GM23338 (cell line): ENCODE results near the gene GGN. TPM values are rescaled to one million over a fixed set of nuclear protein-coding genes. Genes with fewer than 3 reads are reported as not detected.

Experiments
- ATAC-seq: fragments of 200-7000 bp; cut with Tn5 transposase; 3 replicates; pipeline ENCODE4 v1.9.1; 2020
- DNase-seq: peaks from one replicate; pipeline ENCODE4 v3.0.0-alpha.2; 2015; ENCODE audit warnings: low spot score
- H2AFZ ChIP-seq: fragments of 200-600 bp; sonication (generic); 2 replicates; pipeline ENCODE4 v1.8.0; 2016; ENCODE audit warnings: antibody characterized with exemption, mild to moderate bottlenecking, moderate library complexity
- H3F3A ChIP-seq: fragments of 200-600 bp; sonication (generic); replicated peaks from 2 replicates; pipeline ENCODE4 v1.8.0; 2017; ENCODE audit warnings: antibody characterized with exemption, mixed run types, low read depth
- H3K27ac ChIP-seq: fragments of 200-600 bp; sonication (generic); 2 replicates; pipeline ENCODE4 v1.6.1; 2016; ENCODE audit warnings: low read depth
- H3K27me3 ChIP-seq: fragments of 200-600 bp; sonication (generic); 2 replicates; pipeline ENCODE4 v1.8.0; 2016; ENCODE audit warnings: mild to moderate bottlenecking, mixed run types, moderate library complexity; ENCODE audit not compliant: insufficient read depth
- H3K36me3 ChIP-seq: fragments of 200-600 bp; sonication (generic); 2 replicates; pipeline ENCODE4 v1.8.0; 2016; ENCODE audit warnings: mild to moderate bottlenecking; ENCODE audit not compliant: insufficient read depth
- H3K4me1 ChIP-seq: fragments of 200-600 bp; sonication (generic); 2 replicates; pipeline ENCODE4 v1.8.0; 2016; ENCODE audit warnings: mild to moderate bottlenecking, moderate library complexity; ENCODE audit not compliant: insufficient read depth
- H3K4me2 ChIP-seq: fragments of 200-600 bp; sonication (generic); 2 replicates; pipeline ENCODE4 v1.7.1; 2017; ENCODE audit warnings: mixed run types
- H3K4me3 ChIP-seq: fragments of 200-600 bp; sonication (generic); 2 replicates; pipeline ENCODE4 v1.6.1; 2016; ENCODE audit warnings: mixed run types
- H3K79me2 ChIP-seq: fragments of 200-600 bp; sonication (generic); replicated peaks from 2 replicates; pipeline ENCODE4 v1.8.0; 2017; ENCODE audit warnings: mild to moderate bottlenecking; ENCODE audit not compliant: insufficient read depth
- H3K9me2 ChIP-seq: fragments of 200-600 bp; sonication (generic); 2 replicates; pipeline ENCODE4 v1.8.0; 2017; ENCODE audit not compliant: insufficient read depth
- H4K20me1 ChIP-seq: fragments of 200-600 bp; sonication (generic); replicated peaks from 2 replicates; pipeline ENCODE4 v1.8.0; 2017; ENCODE audit warnings: mild to moderate bottlenecking; ENCODE audit not compliant: insufficient read depth
- H3K27ac Mint-ChIP-seq: 2 replicates; pipeline ENCODE4 v1.8.0; 2020; ENCODE audit warnings: inconsistent platforms, mild to moderate bottlenecking, moderate library complexity, mixed read lengths
- H3K27me3 Mint-ChIP-seq: 3 replicates; pipeline ENCODE4 v1.8.0; 2022; ENCODE audit warnings: low read depth, mild to moderate bottlenecking, moderate library complexity, mixed read lengths, inconsistent platforms; ENCODE audit not compliant: insufficient read depth, poor library complexity
- H3K36me3 Mint-ChIP-seq: 3 replicates; pipeline ENCODE4 v1.8.0; 2021; ENCODE audit warnings: low read depth, mild to moderate bottlenecking, inconsistent platforms, moderate library complexity, mixed read lengths
- H3K4me1 Mint-ChIP-seq: 3 replicates; pipeline ENCODE4 v1.8.0; 2020; ENCODE audit warnings: mild to moderate bottlenecking, inconsistent platforms, mixed read lengths
- H3K4me3 Mint-ChIP-seq: 3 replicates; pipeline ENCODE4 v1.8.0; 2021; ENCODE audit warnings: moderate library complexity, mild to moderate bottlenecking, inconsistent platforms, mixed read lengths
- H3K9me3 Mint-ChIP-seq: 3 replicates; pipeline ENCODE4 v1.8.0; 2020; ENCODE audit warnings: moderate library complexity, mild to moderate bottlenecking, inconsistent platforms, mixed read lengths
- ETS1 ChIP-seq: IDR thresholded peaks from 2 replicates; pipeline ENCODE4 v1.6.1; 2016; ENCODE audit warnings: antibody characterized with exemption
- EZH2 ChIP-seq: fragments of 200-600 bp; sonication (generic); IDR thresholded peaks from one replicate; pipeline ENCODE4 v1.8.0; 2017; ENCODE audit warnings: antibody characterized with exemption, mild to moderate bottlenecking, low read depth; ENCODE audit not compliant: unreplicated experiment
- EZH2phosphoT487 ChIP-seq: fragments of 200-600 bp; sonication (generic); IDR thresholded peaks from one replicate; pipeline ENCODE4 v1.8.1; 2018; ENCODE audit warnings: antibody characterized with exemption; ENCODE audit not compliant: unreplicated experiment
- JUNB ChIP-seq: IDR thresholded peaks from one replicate; pipeline ENCODE4 v1.6.1; 2016; ENCODE audit warnings: antibody characterized with exemption; ENCODE audit not compliant: unreplicated experiment
- NANOG ChIP-seq: IDR thresholded peaks from 2 replicates; pipeline ENCODE4 v1.6.1; 2016; ENCODE audit warnings: antibody characterized with exemption, borderline replicate concordance
- POLR2AphosphoS5 ChIP-seq: IDR thresholded peaks from 2 replicates; pipeline ENCODE4 v1.6.1; 2016; ENCODE audit warnings: antibody characterized with exemption, low read depth
- STAT1 ChIP-seq: IDR thresholded peaks from one replicate; pipeline ENCODE4 v1.6.1; 2016; ENCODE audit warnings: antibody characterized with exemption; ENCODE audit not compliant: unreplicated experiment
- ZNF331 ChIP-seq: fragments of 250-450 bp; sonication (Bioruptor Pico); IDR thresholded peaks from 2 replicates; pipeline ENCODE4 v1.5.0; 2020; ENCODE audit warnings: low read depth, mild to moderate bottlenecking, moderate library complexity
- ZNF462 ChIP-seq: fragments of 250-450 bp; sonication (Bioruptor Pico); IDR thresholded peaks from 2 replicates; pipeline ENCODE4 v1.5.0; 2020; ENCODE audit warnings: mild to moderate bottlenecking, moderate library complexity
- polyA plus RNA-seq: library from polyadenylated mRNA; unstranded; fragments of >200 nt; fragmentation: Nextera tagmentation; extraction: Ambion mirVana; gene quantifications from 2 replicates; pipeline ENCODE4 v1.2.1, GENCODE V29; 2016
- total RNA-seq: library from RNA; depleted of rRNA; stranded (reverse); fragments of >200 nt; shearing (Covaris generic); gene quantifications from 2 replicates; pipeline ENCODE4 v1.2.3, GENCODE V29; 2014

GGN gene
- total and polyA plus RNA-seq, 2 experiments from 2014 or later: 0.14 to 1.5 TPM

- peaks cover 6% of the 10 kb centered on the region; the same call in 1 of the 2 replicates for H3K9me2 ChIP-seq
- H3K9me3 Mint-ChIP-seq: peaks cover 4% of the 10 kb centered on the region; the same call in 2 of the 3 replicates
- H3K4me3 Mint-ChIP-seq: no peak overlapping the region; the same call in 2 of the 3 replicates
- H3K4me1 Mint-ChIP-seq: 0 out of 3 replicates have a peak, but pooled peaks cover 6% of the 10 kb centered on the region
- H3K27ac Mint-ChIP-seq: no peak overlapping the region
- 0 out of 2 replicates have a peak, but pooled peaks cover 5% of the 10 kb centered on the region for H3F3A ChIP-seq
- no peak for DNase-seq
- no peaks in the 10 kb centered on the region; the same call in 1 of the 2 replicates for H4K20me1 ChIP-seq
- TF ChIP-seq NANOG: no peak
- no peak for TF ChIP-seq POLR2AphosphoS5
- no peak for TF ChIP-seq ZNF331 (CRISPR knock-in tag)
- no peak for TF ChIP-seq ETS1
- no peak for TF ChIP-seq EZH2phosphoT487
- no peak for TF ChIP-seq JUNB
- no peak for TF ChIP-seq ZNF462 (CRISPR knock-in tag)
- no peak for TF ChIP-seq STAT1
- no peak for TF ChIP-seq EZH2
- no peak overlapping the region for H3K27ac ChIP-seq
- H3K4me1 ChIP-seq: no peaks in the 10 kb centered on the region
- H3K27me3 ChIP-seq: peaks cover 73% of the 10 kb centered on the region
- H3K27me3 Mint-ChIP-seq: peaks cover 57% of the 10 kb centered on the region
- H3K36me3 ChIP-seq: no peaks in the 10 kb centered on the region
- H2AFZ ChIP-seq: no peak overlapping the region
- peaks cover 9% of the 10 kb centered on the region for H3K36me3 Mint-ChIP-seq
- no peaks in the 10 kb centered on the region for H3K79me2 ChIP-seq
- no peak for ATAC-seq
- H3K4me2 ChIP-seq: no peak overlapping the region
- no peak overlapping the region for H3K4me3 ChIP-seq
Observed at GRCh38 chr19:38400361-38400760, 12.5 kb upstream of the GGN start.
